ENCODE measurements around the gene TENM4. TPM values are rescaled to one million over a fixed set of nuclear protein-coding genes. Genes with fewer than 3 reads are reported as not detected.
A peak's percentile ranks its signal among the peaks of the same experiment; 100 is the strongest.
"Not testable (repeated sequence)": the region's sequence is repeated elsewhere in the genome, so short reads cannot be mapped to it uniquely, and the experiment has no call there.

The TENM4 gene
- total RNA-seq, 1 donor from 2014 or later = under 0.01 TPM

- no peak for DNase-seq (ENCODE audit: low read depth in 2 of 2)
Observed at GRCh38 chr11:78647986-78648875, 792.6 kb downstream of the TENM4 start.

DNA sequence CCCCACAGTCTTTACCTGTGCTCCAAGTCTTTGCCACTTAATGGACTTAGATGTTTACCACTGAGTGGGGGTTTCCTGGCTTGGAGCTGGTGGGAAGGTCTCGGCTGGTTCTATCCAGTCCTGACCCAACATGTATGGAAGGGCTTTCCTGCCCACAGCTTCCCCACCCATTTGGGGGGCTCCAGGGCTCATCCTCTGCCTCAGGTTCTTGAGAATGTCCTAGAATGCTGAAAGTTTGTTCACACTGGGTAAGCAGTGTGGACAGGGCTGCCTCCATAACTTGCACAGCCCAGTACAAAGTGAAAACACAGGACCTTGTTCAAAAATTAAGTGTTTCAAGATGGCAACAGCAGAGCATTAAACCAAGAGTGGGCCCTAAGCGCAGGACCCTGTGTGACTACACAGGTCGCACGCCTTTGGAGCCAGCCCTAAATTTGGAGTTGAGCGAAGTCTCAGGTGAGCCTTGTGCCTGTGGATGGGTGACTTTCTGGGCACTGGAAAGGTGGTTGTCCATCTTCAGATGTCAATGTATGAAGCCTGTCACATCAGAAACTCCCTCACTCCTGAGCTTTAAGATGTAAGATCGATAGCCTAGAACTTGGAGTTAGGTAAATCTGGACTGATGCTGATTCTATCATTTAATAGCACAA lies 793.4 kb downstream of the TENM4 start:
- DNase-seq (ENCODE audit: low read depth in 2 of 2) = no peak

DNA sequence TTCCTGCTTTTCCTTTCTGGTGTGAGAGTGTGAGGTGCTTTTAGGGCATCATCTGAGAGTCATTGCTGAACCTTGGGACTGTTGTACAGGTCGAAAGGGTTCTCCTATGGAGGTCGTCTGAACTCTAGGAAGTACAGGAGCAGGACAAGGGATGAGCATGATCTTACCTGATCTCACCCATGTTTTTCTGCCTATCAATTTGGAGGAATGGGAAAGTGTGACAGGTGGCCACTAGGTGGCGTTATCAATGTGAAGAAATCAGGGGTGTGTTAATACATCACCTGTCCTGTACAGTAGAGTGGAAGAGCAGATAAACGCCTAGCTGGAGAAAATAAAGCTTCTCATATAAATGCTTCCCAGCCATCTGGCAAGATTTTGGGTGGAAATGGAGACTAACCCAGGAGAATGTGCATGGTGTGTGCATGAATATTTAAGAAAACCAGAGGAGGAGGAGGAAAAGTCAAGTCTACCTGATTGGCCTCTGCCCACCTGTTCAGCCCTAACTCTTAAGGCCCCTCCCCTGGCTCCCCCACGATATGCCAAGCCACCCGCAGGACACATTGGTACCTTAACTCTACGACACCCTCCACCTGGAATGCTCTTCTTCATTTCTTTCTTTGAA lies 794.2 kb downstream of the TENM4 start:
- DNase-seq (ENCODE audit: low read depth in 2 of 2) = peak; percentile 14 to 51

DNA sequence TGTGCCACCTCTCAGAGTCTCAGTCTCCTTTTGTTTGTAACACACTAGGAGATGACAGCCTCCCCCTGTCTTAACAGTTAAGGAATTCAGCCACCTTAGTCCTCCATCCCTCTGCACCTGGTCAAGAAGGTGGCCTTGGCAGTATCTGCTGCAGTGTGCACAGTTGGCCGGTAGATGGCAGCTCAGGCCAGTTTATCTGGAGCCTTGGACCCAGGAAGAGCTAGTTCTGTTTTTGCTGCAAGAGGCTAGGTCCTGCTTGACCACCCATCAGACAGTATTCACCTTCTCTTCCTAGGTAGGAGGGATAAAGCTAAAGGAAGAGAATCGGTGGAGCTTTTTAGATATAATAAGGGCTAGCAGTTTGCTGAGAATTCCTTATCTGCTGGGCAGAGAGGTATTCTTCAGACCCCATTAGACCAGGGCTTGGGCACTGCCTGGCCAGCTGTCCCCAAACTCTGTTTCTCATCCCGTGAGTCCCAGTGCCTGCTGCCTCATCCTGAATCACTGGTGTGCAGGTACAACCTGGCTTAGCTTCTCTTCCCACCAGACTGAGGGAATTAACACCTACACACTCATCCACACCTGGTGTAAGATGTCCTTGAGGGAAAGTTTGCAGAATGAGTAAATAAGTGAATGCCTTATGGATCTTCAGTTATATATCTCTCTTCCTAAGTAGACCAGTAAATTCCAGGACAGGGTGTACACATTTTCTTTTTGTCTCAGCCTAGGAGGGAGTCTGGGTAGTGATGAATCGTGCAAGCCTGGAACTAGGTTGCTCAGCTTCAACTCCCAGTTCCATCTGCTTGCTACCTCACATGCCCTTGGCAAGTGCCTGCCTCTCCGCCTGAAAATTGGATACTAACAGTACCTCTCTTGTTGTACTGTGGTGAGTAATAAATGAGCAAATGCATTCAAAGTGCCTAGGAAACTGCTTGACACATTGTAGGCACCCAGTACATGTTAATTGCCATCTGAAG lies 795.3 kb downstream of the TENM4 start:
- peak; percentile 18 to 57 for DNase-seq (ENCODE audit: low read depth in 2 of 2)

GRCh38 chr11:78643676-78644056 lies 797.2 kb downstream of the TENM4 start:
- DNase-seq (ENCODE audit: low read depth in 2 of 2) = no peak

DNA sequence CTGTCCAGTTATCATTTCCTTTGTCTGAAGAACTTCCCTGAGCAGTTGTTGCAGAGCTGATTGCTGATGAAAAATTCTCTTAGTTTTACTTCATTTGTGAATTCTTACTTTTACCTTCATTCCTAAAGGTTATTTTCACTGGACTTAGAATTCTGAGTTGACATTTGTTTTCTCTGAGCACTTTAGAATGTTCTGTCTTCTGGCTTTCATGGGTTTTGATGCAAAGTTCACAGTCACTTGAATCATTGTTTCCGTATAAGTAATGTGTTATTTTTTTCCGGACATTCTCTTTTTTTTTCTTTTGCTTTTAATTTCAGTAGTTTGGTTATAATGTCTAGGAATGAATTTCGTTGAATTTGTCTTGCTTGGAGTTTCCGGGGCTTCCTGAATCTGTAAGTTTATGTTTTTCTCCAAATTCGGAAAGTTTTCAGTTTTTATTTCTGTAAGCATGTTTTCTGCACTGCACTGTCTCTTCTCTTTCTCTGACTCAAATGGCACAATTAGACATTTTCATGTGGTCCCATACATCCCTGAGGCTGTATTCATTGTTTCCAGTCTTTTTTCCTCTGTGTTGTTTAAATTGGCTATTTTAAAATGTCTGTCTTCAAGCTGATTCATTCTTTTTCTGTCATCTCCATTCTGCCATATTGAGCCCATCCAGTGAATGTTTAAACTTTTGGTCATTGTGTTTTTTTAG lies 797.7 kb downstream of the TENM4 start:
- DNase-seq (ENCODE audit: low read depth in 2 of 2) = no peak

GRCh38 chr11:78641541-78641940 lies 799.3 kb downstream of the TENM4 start:
- DNase-seq (ENCODE audit: low read depth in 2 of 2) = no peak

- no peak for DNase-seq (ENCODE audit: low read depth in 2 of 2)
Observed at GRCh38 chr11:78638704-78639380, 802.0 kb downstream of the TENM4 start.

- DNase-seq (ENCODE audit: low read depth in 2 of 2) = not testable (repeated sequence)
Observed at GRCh38 chr11:78637527-78637926, 803.3 kb downstream of the TENM4 start.

DNA sequence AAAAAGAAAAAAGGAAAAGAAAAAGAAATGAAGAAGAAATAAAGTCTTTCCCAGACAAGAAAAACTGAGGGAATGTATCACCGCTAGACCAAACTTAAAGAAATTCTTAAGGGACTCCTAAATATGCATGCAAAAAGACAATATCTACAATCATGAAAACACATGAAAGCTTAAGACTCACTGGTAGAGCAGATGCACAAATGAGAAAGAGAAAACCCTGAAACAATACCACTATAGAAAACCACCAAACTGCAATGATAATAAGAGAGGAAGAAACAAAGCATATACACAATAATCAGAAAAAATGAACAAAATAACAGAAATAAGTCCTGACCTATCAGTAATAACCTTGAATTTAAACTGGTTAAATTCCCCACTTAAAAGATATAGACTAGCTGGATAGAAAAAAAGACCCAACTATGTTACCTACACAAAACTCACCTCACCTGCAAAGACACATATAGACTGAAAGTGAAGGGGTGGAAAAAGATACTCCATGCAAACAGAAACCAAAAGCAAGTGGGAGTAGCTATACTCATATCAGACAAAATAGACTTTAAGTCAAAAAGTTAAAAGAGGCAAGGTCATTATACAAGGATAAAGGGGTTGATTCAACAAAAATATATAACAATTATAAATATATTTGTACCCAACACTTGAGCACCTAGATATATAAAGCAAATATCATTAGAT lies 804.9 kb downstream of the TENM4 start:
- DNase-seq (ENCODE audit: low read depth in 2 of 2) = no peak

GRCh38 chr11:78633516-78634310 lies 807.1 kb downstream of the TENM4 start:
- DNase-seq (ENCODE audit: low read depth in 2 of 2) = no peak

DNA sequence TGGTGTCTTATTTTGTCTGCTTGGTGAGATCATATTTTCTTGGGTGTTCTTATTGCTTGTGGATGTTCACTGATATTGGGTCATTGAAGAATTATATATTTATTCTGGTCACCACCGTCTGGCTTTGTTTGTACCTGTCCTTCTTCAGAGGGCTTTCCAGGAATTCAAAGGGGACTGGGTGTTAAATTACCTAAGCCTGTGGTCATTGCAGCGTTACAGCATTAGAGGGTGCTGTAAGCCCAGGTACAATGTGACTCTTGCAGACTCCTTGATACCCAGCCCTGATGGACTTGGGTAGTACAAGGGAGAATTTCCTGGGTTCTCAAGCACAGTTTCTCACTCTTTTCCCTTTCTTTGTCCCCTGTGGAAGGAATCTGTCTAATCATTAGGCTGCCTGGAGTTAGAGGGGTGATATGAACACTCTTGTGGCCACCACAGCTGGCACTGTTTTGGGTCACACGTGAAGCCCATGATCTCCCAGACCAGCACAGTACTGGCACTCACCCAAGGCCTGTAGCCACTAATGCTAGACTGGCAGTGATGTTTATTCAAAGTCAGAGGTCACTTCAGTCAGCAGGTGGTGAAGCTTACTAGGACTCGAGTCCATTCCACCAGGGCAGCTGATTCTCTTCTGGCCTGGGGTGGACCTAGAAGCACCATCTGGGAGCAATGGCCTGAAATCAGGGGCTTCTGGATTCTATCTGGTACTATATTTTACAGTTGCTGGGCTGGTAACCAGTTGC lies 810.1 kb downstream of the TENM4 start:
- DNase-seq (ENCODE audit: low read depth in 2 of 2) = no peak

GRCh38 chr11:78630155-78630554 lies 810.7 kb downstream of the TENM4 start:
- no peak for DNase-seq (ENCODE audit: low read depth in 2 of 2)

DNA sequence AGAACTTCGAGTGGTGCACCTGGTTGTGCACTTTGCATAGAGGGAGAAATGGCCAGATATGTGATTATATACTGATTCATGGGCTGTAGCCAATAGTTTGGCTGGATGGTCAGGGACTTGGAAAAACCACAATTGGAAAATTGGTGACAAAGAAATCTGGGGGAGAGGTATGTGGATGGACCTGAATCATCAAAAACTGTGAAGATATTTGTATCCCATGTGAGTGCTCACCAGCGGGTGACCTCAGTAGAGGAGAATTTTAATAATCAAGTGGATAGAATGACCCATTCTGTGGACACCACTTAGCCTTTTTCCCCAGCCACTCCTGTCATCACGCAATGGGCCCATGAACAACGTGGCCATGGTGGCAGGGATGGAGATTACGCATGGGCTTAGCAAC lies 818.2 kb downstream of the TENM4 start:
- no peak for DNase-seq (ENCODE audit: low read depth in 2 of 2)

DNA sequence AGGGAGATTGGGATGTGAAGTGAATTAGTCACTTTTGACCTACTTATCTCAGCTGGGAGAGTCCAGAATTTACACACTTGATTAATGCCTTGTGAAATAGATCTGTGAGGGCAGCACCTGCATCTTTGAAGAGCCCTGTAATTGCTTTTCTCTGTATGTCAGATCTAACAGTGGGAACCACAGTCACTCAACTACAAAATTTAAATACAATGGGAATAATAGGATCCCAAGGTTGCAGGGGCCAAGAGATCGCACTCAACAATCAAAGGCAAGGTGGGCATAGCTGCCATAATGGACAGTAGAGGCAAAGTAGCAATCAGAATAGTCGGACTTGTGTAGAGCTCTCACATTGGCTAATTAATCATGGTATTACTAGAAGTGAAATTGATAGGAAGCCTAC lies 820.7 kb downstream of the TENM4 start:
- DNase-seq (ENCODE audit: low read depth in 2 of 2) = no peak

DNA sequence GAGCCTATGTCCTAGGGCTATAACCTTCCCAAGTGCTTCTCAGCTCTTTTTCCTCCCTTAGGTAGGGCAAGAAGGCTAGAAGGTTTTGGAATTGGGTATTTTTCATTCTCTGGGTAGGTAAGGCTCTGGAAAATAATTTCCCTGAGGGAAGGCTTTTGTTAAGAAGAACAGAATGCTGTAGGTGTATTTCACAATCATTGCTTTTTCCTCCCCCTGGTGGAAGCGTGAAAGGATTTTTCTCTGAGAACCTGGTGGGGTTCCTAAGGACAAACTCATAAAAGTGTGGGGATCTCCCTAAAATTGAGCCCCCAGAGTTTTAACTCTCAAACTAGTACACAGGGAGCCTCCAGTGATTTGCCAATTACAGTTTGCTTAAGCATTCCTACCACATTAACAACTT lies 825.1 kb downstream of the TENM4 start:
- no peak for DNase-seq (ENCODE audit: low read depth in 2 of 2)

DNA sequence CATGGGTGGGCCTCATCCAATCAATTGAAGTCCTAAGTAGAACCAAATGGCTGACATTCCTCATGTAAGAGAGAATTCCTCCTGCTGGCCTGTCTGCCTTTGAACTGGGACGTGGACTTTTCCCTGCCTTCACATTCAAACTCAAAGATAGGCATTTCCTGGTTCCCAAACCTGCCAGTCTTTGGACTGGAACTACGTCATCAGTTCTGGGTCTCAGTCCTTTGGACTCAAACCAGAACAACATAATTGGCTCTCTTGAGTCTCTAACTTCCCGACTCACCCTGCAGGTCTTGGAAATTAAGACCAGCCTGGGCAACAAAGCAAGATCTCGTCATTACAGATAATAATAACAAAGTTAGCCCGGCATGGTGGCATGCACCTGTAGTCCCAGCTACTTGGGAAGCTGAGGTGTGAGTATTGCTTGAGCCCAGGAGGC lies 827.4 kb downstream of the TENM4 start:
- DNase-seq (ENCODE audit: low read depth in 2 of 2) = no peak

All from dermis microvascular lymphatic vessel endothelial cell (primary cell).